Left ventricle myocardium inferior (tissue), 1 donor: ENCODE measurements around the gene TPD52L2. TPM values are rescaled to one million over a fixed set of nuclear protein-coding genes. Genes with fewer than 3 reads are reported as not detected.
"Not testable (repeated sequence)": the region's sequence is repeated elsewhere in the genome, so short reads cannot be mapped to it uniquely, and the experiment has no call there.

ENCODE experiments used
- DNase-seq: peaks from one replicate; pipeline ENCODE4 v3.0.0-alpha.2; 2020
- H3K27ac ChIP-seq: fragments of 200-600 bp; replicated peaks from 2 replicates; pipeline ENCODE4 v1.8.0; 2021
- H3K27me3 ChIP-seq: fragments of 200-600 bp; 2 replicates; pipeline ENCODE4 v1.8.0; 2021; ENCODE audit warnings: low read depth
- H3K36me3 ChIP-seq: fragments of 200-600 bp; 2 replicates; pipeline ENCODE4 v1.8.0; 2021
- H3K4me1 ChIP-seq: fragments of 200-600 bp; 2 replicates; pipeline ENCODE4 v1.8.0; 2021
- H3K4me3 ChIP-seq: fragments of 200-600 bp; 2 replicates; pipeline ENCODE4 v1.8.0; 2021; ENCODE audit warnings: mild to moderate bottlenecking, moderate library complexity
- H3K9me3 ChIP-seq: fragments of 200-600 bp; replicated peaks from 2 replicates; pipeline ENCODE4 v1.8.0; 2021
- intact Hi-C: fragments of 100-400 bp; cut with micrococcal nuclease; formaldehyde crosslinking; loops from one replicate; pipeline ENCODE4 v1.11.0; 2022
- total RNA-seq: library from RNA; stranded (reverse); fragmentation: NEBNext Ultra II Directional; extraction: Animal tissue kit (Norgen Biotek cat#: 25700); gene quantifications from one replicate; pipeline ENCODE4 v1.2.1, GENCODE V29; 2021
- TF ChIP-seq, protein P1 (sequence below): fragments of 200-600 bp; IDR thresholded peaks from 2 replicates; pipeline ENCODE4 v1.8.0; 2021; ENCODE audit warnings: antibody characterized with exemption, mild to moderate bottlenecking, borderline replicate concordance
- donor health status: DM: no; HTN: yes; CAD: no; lungs with severe emphysema.

Gene TPD52L2
- total RNA-seq, 1 donor from 2014 or later = 72.0 TPM

DNA sequence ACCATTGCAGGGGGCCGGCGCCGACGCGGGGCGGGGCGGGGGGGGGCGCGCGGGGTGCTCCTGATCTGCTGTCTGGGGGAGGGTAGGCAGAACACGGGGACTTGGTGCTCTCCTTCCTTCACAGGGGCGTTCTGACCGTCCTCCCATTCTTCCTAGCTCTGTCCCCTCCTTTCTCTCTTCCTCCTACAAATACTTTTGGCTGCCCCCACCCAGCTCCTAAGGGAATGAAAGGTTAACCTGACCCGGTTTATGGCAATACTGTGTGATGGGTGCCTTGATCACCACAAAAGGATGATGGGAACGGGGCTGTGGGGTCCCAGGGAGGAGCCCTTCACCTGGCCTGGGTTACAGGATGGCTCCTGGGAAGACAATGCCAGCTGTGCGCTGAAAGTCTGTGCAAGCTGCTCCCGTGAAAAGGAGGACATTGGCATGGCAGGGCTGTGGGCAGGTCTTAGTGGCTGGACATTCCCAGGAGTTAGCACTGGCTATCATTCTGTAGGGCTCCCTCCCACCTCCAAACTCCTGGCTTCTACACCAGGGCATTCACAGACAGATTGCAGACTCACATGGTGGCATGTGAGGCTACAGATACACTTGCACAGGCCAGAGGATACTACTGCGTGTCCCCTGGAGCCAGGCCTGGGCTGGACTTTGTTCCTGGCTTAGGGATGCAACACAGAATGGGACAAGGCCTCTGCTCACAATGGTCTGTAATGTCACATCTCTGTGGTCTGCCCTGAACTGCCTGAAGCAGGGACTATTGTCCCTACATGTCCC lies 1.9 kb upstream of the TPD52L2 start:
- Histone ChIP-seq H3K4me1 (peaks cover 63% of the 10 kb centered on the region), H3K4me3 (peak overlapping the region; percentile 98), H3K36me3 (peaks cover 16% of the 10 kb centered on the region), H3K27me3 (no peaks in the 10 kb centered on the region), H3K9me3 (no peaks in the 10 kb centered on the region), H3K27ac (peak overlapping the region; percentile 97)
- intact Hi-C loops = loop anchor here (10.0 kb wide), 1 partner anchor 48 kb away; no protein-coding TSS in a partner anchor
- DNase-seq = no peak
- TF ChIP-seq, protein P1, sequence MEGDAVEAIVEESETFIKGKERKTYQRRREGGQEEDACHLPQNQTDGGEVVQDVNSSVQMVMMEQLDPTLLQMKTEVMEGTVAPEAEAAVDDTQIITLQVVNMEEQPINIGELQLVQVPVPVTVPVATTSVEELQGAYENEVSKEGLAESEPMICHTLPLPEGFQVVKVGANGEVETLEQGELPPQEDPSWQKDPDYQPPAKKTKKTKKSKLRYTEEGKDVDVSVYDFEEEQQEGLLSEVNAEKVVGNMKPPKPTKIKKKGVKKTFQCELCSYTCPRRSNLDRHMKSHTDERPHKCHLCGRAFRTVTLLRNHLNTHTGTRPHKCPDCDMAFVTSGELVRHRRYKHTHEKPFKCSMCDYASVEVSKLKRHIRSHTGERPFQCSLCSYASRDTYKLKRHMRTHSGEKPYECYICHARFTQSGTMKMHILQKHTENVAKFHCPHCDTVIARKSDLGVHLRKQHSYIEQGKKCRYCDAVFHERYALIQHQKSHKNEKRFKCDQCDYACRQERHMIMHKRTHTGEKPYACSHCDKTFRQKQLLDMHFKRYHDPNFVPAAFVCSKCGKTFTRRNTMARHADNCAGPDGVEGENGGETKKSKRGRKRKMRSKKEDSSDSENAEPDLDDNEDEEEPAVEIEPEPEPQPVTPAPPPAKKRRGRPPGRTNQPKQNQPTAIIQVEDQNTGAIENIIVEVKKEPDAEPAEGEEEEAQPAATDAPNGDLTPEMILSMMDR = no peak

DNA sequence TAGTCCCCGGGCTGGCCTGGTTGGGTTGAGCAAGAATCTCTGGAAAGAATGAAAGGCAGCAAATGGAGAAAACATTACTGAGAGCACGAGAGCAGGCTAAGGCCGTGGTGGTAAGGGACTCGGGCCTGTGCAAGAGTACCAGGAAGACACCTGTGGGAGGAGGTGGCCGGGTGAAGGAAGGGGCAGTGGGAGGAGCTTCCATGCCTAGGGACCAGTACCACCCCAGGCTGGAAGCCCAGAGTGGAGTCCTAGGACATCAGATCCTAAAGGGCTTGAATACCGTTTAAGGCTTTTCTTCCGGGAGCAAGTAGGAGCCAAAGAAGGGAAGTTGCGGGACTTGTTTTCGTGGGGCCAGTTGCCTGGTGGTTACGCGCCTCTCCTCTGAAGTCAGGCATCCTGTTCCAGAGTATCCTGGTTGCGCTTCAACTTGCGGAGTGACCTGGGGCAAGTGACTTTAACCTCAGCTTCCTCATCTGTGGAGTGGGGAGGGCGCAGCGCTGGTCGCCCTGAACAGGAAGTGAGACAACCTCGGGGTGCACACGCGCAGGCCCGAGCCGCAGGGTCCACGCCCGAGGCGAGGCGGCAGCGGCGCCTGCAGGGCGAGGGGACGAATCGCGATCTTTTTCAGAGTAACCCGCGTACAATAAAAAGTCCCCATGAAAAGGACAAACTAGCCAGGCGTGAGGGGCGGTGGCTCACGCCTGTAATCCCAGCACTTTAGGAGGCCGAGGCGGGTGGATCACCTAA lies 1.1 kb upstream of the TPD52L2 start:
- no peaks in the 10 kb centered on the region for H3K9me3 ChIP-seq
- peaks cover 55% of the 10 kb centered on the region for H3K4me1 ChIP-seq
- TF ChIP-seq, protein P1 = peak; percentile 82

DNA sequence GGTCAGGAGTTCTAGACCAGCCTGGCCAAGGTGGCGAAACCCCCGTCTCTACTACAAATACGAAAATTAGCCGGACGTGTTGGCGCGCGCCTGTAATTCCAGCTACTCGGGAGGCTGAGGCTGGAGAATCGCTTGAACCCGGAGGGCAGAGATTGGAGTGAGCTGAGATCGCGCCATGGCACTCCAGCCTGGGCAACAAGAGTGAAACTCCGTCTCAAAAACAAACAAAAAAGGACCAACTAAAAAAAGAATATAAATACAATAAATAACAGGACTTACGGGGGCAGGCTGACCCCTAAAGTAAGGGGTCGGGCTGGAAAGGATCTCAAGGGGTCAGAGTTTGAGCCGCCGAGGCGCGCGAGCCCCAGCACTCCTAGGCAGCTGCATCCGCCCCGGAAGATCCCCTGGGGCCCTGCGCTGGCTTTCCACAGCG lies 509 bp upstream of the TPD52L2 start:
- intact Hi-C loops = loop anchor here (10.0 kb wide), 1 partner anchor 50 kb away; no protein-coding TSS in a partner anchor
- H3K9me3 ChIP-seq = no peaks in the 10 kb centered on the region
- peaks cover 49% of the 10 kb centered on the region for H3K4me1 ChIP-seq
- TF ChIP-seq, protein P1 = no peak
- peaks cover 29% of the 10 kb centered on the region for H3K36me3 ChIP-seq
- H3K27me3 ChIP-seq = no peaks in the 10 kb centered on the region
- H3K27ac ChIP-seq = peak overlapping the region; percentile 97
- peak overlapping the region; percentile 98 for H3K4me3 ChIP-seq
- no peak for DNase-seq

More for the DNA sequence above, 1.1 kb upstream of the TPD52L2 start:
- intact Hi-C loops = loop anchor here (10.0 kb wide), 1 partner anchor 49 kb away; no protein-coding TSS in a partner anchor
- peak overlapping the region; percentile 98 for H3K4me3 ChIP-seq
- peaks cover 23% of the 10 kb centered on the region for H3K36me3 ChIP-seq
- peak overlapping the region; percentile 97 for H3K27ac ChIP-seq
- H3K27me3 ChIP-seq = no peaks in the 10 kb centered on the region
- peak; percentile 85 for DNase-seq

GRCh38 chr20:63867042-63867441 lies 2.0 kb downstream of the TPD52L2 start:
- Histone ChIP-seq H3K4me1 (peaks cover 40% of the 10 kb centered on the region), H3K36me3 (peaks cover 47% of the 10 kb centered on the region)
- not testable (repeated sequence) for H3K27ac ChIP-seq, H3K4me3 ChIP-seq, H3K9me3 ChIP-seq, DNase-seq, H3K27me3 ChIP-seq
- intact Hi-C loops = loop anchor here (10.0 kb wide), 1 partner anchor 52 kb away; no protein-coding TSS in a partner anchor

- intact Hi-C loops = loop anchor here (10.0 kb wide), 1 partner anchor 53 kb away; no protein-coding TSS in a partner anchor
- TF ChIP-seq, protein P1 = no peak
- no peaks in the 10 kb centered on the region for H3K27me3 ChIP-seq
Measured at GRCh38 chr20:63868264-63868663, 3.2 kb downstream of the TPD52L2 start.

More at GRCh38 chr20:63868264-63868663, 3.2 kb downstream of the TPD52L2 start:
- Histone ChIP-seq H3K4me3 (no peak overlapping the region), H3K9me3 (no peaks in the 10 kb centered on the region), H3K4me1 (peaks cover 39% of the 10 kb centered on the region), H3K27ac (no peak overlapping the region), H3K36me3 (peaks cover 54% of the 10 kb centered on the region)
- DNase-seq = no peak
